ENCODE results near the gene HDAC4.
"Not testable (repeated sequence)": the region's sequence is repeated elsewhere in the genome, so short reads cannot be mapped to it uniquely, and the experiment has no call there.

The HDAC4 gene

GRCh38 chr2:239286901-239287300 is 113.9 kb downstream of the HDAC4 start:
- TF ChIP-seq, protein P1, sequence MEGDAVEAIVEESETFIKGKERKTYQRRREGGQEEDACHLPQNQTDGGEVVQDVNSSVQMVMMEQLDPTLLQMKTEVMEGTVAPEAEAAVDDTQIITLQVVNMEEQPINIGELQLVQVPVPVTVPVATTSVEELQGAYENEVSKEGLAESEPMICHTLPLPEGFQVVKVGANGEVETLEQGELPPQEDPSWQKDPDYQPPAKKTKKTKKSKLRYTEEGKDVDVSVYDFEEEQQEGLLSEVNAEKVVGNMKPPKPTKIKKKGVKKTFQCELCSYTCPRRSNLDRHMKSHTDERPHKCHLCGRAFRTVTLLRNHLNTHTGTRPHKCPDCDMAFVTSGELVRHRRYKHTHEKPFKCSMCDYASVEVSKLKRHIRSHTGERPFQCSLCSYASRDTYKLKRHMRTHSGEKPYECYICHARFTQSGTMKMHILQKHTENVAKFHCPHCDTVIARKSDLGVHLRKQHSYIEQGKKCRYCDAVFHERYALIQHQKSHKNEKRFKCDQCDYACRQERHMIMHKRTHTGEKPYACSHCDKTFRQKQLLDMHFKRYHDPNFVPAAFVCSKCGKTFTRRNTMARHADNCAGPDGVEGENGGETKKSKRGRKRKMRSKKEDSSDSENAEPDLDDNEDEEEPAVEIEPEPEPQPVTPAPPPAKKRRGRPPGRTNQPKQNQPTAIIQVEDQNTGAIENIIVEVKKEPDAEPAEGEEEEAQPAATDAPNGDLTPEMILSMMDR (conservative IDR thresholded peaks at IDR 0.05; ENCODE audit: low read depth, low read length) = no peak
- no peak for DNase-seq (ENCODE audit: low read depth)
- no peak overlapping the region for H3K4me3 ChIP-seq (ENCODE audit: low read depth, low read length)

DNA sequence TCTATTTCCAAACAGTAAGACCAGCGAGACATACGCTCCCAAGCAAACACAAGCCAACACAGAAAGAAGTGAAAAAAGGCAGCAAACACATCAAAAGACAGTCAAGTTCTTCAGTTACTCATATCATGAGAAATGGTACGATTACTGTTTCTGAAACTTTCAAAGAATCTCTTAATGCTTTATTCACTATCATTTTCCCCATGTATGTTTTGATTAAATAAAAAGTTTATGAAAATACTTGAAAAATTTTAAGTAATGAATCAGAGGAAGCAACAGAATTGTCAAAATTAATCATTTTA is 114.9 kb downstream of the HDAC4 start:
- no peak for DNase-seq (ENCODE audit: low read depth)
- TF ChIP-seq, protein P1 (conservative IDR thresholded peaks at IDR 0.05; ENCODE audit: low read depth, low read length) = no peak
- H3K4me3 ChIP-seq (ENCODE audit: low read depth, low read length) = peak overlapping the region; percentile 12

DNA sequence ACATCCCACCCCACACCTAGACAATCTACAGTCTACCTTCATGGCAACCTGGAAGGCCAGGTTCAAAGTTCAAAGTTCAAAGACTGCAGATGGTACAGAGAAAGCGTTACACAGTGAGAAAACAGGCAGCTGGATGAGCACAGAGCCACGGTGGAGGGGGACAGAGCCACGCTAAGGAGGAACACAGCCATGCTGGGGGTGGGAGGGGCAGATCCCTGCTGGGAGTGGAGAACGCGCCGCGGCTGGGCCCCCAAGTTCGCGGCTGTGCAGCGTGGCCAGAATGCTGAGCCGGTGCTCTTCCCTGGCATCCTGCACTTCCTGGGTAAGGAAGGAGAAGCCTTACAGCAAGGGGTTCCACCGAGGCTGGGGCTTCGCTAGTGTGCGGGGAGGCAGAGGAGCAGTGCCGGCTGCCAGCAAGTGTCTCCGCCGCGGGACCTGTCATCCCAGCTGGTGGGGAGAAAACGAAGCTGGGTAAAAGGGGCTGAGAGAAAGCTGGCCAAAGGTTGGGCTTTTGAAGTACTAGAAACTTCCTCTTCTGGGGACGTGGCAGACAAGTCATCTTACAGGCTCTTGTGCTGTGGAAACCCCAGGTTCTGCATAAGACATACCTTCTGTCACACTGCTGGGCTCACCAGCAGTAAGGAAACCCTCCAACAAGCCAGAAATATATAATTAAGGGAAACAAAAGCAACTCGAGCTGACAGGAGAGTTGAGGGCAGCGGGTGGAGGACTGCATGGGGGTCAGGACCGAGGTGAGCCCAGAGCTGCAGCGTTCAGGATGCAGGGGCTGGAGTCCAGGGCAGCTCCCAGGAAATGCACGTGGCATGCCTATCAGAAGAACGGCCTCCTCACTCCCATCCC is 115.5 kb downstream of the HDAC4 start:
- TF ChIP-seq, protein P1 (conservative IDR thresholded peaks at IDR 0.05; ENCODE audit: low read depth, low read length) = no peak
- H3K4me3 ChIP-seq (ENCODE audit: low read depth, low read length) = peak overlapping the region; percentile 43
- DNase-seq (ENCODE audit: low read depth) = peak; percentile 52

DNA sequence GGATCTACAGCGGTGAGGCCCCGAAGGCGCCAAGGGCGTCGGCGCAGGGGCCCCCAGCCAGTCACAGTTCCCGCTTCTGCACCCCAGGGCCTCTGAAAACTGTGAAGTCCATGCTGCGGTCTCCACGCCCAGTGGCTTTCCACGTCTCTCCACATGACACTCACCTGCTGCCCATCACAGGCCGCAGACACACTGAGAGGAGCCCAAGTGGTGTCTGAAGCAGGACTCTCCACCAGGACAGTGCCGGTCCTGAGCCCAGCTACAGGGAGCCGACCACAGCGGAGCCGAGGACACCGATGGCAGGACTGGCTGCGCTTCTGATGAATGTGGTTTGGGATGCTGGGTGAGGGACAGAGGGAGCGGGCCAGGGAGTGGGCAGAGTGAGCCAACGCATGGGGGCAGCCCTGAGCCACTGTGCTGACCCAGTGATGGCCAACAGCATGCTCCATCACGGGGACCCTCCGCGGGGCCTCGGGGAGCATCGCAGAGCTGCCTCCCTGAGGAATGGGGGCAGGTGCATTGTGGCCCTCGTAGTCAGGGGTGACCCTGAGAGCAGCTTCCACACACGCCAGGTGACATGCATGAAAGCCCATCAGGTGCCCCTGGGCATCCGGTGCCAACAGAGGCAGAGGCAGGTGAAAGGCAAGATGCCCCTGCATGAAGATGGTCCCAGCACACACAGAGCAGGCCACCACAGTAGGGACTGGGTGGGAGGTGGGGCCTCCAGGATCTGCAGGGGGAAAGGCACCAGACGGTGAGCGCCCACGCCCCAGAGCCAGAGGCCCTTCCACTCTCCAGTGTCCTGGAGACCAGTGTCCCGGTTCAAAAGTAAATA is 116.6 kb downstream of the HDAC4 start:
- DNase-seq (ENCODE audit: low read depth) = no peak
- TF ChIP-seq, protein P1 (conservative IDR thresholded peaks at IDR 0.05; ENCODE audit: low read depth, low read length) = peak; percentile 24
- H3K4me3 ChIP-seq (ENCODE audit: low read depth, low read length) = no peak overlapping the region

- DNase-seq (ENCODE audit: low read depth) = no peak
- TF ChIP-seq, protein P1 (conservative IDR thresholded peaks at IDR 0.05; ENCODE audit: low read depth, low read length) = no peak
- H3K4me3 ChIP-seq (ENCODE audit: low read depth, low read length) = no peak overlapping the region
Observed at GRCh38 chr2:239283288-239283945, 117.4 kb downstream of the HDAC4 start.

DNA sequence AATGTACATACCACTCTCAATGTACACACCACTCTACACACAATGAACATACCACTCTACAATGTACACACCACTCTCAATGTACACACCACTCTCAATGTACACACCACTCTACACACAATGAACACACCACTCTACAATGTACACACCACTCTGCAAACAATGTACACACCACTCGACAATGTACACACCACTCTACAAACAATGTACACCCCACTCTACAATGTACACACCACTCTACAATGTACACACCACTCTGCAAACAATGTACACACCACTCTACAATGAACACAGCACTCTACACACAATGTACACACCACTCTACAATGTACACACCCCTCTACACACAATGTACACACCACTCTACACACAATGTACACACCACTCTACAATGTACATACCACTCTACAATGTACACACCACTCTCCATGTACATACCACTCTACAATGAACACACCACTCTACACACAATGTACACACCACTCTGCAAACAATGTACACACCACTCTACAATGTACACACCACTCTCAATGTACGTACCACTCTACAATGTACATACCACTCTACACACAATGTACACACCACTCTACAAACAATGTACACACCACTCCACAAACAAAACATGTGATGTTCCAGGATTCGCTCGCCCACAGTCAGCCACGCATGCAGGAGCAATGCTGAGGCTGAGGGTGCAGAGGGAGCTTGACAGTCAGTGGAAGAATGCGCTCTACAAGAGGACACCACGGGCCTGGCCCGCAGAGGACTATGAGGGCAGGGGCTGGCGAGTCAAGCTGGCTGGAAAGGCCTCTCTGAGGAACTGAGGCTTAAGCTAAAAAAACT is 118.2 kb downstream of the HDAC4 start:
- DNase-seq (ENCODE audit: low read depth) = no peak
- H3K4me3 ChIP-seq (ENCODE audit: low read depth, low read length) = no peak overlapping the region
- TF ChIP-seq, protein P1 (conservative IDR thresholded peaks at IDR 0.05; ENCODE audit: low read depth, low read length) = no peak

DNA sequence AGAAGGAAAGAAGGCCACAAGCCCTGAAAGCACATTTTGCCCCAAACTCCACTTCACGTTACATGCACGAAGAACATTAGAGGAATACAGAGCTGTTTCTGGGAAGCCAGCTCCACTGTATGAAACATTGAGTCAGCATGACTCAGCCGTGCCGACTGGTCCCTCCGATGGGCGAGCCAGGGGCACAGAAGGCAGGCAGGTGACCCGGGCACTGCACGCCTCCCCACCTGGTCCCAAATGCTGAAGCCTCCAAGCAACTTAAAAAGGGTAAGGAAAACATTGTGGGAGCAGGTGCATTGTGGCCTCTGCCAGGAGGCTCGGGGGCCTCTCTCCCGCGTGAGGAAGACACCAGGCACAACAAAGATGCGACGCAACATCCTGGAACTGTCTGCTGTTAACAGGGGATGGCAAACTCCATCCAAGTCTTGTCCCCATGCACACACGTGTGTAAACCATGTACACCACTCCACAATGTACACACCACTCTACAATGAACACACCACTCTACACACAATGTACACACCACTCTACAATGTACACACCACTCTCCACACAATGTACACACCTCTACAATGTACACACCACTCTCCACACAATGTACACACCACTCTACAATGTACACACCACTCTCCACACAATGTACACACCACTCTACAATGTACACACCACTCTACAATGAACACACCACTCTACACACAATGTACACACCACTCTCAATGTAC is 120.4 kb downstream of the HDAC4 start:
- peak; percentile 75 for DNase-seq (ENCODE audit: low read depth)
- H3K4me3 ChIP-seq (ENCODE audit: low read depth, low read length) = not testable (repeated sequence)

Data from choroid plexus epithelial cell (primary cell).